Activated CD4-positive, alpha-beta memory T cell treated with anti-CD3 and anti-CD28 coated beads for 36 hours (primary cell): ENCODE measurements around the gene HIPK4. TPM values are rescaled to one million over a fixed set of nuclear protein-coding genes. Genes with fewer than 3 reads are reported as not detected.

Experiments used
- CTCF ChIA-PET: fragments of 350-600 bp; sonication (Branson Sonifier 250); formaldehyde crosslinking; loops from one replicate; lab custom pipeline; 2021; ENCODE audit warnings: antibody characterized with exemption, inconsistent platforms; lab: Charles Lee
- POLR2A ChIA-PET: fragments of 350-600 bp; sonication (Branson Sonifier 250); formaldehyde crosslinking; loops from one replicate; lab custom pipeline; 2021; ENCODE audit warnings: antibody characterized with exemption; lab: Charles Lee
- DNase-seq: peaks from one replicate; pipeline ENCODE4 v3.0.0-alpha.2; 2020
- H3K27ac Mint-ChIP-seq: one replicate; pipeline ENCODE4 v1.8.0; 2021; ENCODE audit warnings: mixed read lengths
- H3K27me3 Mint-ChIP-seq: one replicate; pipeline ENCODE4 v1.8.0; 2021; ENCODE audit warnings: mixed read lengths
- H3K36me3 Mint-ChIP-seq: one replicate; pipeline ENCODE4 v1.8.0; 2021; ENCODE audit warnings: mixed read lengths
- H3K4me1 Mint-ChIP-seq: one replicate; pipeline ENCODE4 v1.8.0; 2021; ENCODE audit warnings: low read depth, mixed read lengths
- H3K4me3 Mint-ChIP-seq: one replicate; pipeline ENCODE4 v1.8.0; 2021; ENCODE audit warnings: mild to moderate bottlenecking, mixed read lengths
- H3K9me3 Mint-ChIP-seq: one replicate; pipeline ENCODE4 v1.8.0; 2021; ENCODE audit warnings: mixed read lengths
- intact Hi-C: fragments of 100-400 bp; cut with micrococcal nuclease; formaldehyde crosslinking; loops from one replicate; pipeline ENCODE4 v1.15.1; 2023
- total RNA-seq, 2 experiments: library from RNA; stranded (reverse); gene quantifications; one replicate each; pipeline ENCODE4 v1.2.3, GENCODE V29; 2021

Gene HIPK4
- total RNA-seq, 2 experiments from 2014 or later, result not detected

GRCh38 chr19:40422748-40423566 is 33.0 kb upstream of the HIPK4 start:
- Mint-ChIP-seq H3K27ac (peak overlapping the region; percentile 93), H3K4me1 (peaks cover 19% of the 10 kb centered on the region), H3K4me3 (peak overlapping the region; percentile 77), H3K36me3 (peaks cover 11% of the 10 kb centered on the region), H3K9me3 (no peaks in the 10 kb centered on the region), H3K27me3 (no peaks in the 10 kb centered on the region)
- ChIA-PET POLR2A (interaction anchor here (2.1 kb wide), 1 partner anchor 20 kb away, joined by 10 read pairs; the partner anchor contains the start of gene SERTAD3), CTCF (interaction anchor here (0.7 to 1.6 kb wide), 4 partner anchors 21 to 452 kb away, joined by 3 to 6 read pairs (median 3); partner anchors contain the start of genes BLVRB, PSMC4 and SERTAD3)
- intact Hi-C loops, result no loop called here
- DNase-seq, result no peak

DNA sequence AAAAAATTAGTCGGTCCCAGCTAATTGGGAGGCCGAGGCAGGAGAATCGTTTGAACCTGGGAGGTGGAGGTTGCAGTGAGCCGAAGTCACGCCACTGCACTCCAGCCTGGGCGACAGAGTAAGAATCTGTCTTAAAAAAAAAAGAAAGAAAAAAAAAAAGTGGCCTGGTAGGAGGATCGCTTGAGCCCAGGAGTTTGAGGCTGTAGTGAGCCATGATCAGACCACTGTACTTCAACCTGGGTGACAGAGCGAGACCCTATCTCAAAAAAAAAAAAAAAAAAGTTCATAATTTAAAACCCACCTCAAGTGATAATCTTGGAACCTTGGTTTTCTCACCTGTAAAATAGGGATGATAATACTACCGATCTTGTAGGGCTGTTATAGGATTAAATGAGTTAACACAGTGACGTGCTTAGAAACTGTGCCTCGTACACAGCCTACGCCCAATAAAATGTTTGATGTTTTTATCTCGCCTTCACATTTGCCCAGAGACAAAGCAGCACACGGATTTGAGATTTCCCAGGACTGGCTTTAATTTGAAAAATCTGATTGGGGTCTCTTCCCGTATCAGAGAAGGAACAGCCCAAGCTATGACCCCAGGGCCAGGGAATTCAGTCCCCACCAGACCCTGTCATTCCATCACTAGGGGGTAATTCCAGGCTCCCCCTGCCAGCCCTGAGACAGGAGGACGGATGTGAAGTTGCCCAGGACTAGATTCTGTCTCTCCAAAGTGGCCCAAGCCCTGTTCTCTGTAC is 32.2 kb upstream of the HIPK4 start:
- no peaks in the 10 kb centered on the region for H3K27me3 Mint-ChIP-seq
- peaks cover 11% of the 10 kb centered on the region for H3K36me3 Mint-ChIP-seq
- CTCF ChIA-PET, result interaction anchor here (0.5 to 2.0 kb wide), 5 partner anchors 19 to 201 kb away, joined by 3 to 28 read pairs (median 4); partner anchors contain the start of gene BLVRB
- H3K9me3 Mint-ChIP-seq, result no peaks in the 10 kb centered on the region
- peak overlapping the region; percentile 93 for H3K27ac Mint-ChIP-seq
- no peak for DNase-seq
- intact Hi-C loops, result loop anchor here (1.0 kb wide), 1 partner anchor 21 kb away; no protein-coding TSS in a partner anchor
- POLR2A ChIA-PET, result no interaction called here
- peak overlapping the region; percentile 77 for H3K4me3 Mint-ChIP-seq
- peaks cover 20% of the 10 kb centered on the region for H3K4me1 Mint-ChIP-seq

DNA sequence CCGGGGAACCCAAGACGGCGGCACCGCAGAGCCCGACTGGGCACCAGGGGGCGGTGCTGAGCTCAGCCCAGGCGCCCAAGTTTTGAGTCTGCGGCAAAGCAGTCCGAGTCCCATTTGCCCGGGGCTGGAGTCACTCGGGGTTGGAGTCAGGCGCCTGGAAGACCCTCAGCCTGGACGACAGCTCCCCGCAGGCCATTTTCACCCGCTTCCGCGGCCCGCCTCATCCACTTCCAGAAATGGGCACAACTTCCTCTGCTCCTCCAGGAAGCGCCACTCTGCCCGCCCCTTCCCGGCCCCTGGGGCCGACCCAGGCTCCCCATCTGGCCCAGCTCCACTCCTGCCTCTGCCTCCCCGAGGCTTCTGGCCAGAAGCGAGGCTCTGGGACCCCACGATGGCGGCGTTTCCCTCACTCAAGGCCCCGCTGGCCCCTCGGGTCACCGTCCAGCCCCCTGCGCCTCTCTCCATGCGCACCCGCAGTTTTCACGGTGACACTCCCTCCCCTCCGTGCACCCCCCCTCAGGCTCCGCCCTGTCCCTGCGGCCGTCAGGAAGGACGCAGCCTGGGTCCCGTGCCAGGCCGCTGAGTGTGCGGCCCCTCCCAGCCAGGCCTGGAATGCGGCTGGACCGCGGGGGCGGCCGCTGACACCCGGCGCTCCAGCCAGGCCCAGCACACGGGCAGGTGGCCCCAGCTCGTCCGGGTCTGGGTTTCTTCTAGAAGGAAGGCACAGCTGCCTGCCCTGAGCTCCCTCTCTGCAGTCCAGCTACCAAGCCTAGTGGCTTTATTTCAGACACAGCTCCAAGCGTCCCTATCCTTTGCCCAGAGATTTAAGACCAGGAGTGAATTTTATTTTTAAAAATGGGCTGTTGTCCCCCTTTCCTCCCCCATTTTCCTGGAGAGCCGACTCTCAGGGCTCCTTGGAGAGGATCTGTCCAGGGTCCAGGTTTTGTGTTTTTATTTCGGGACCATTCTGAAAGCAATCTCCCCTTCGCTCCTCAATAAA is 31.1 kb upstream of the HIPK4 start:
- ChIA-PET POLR2A (interaction anchor here (0.7 to 1.4 kb wide), 8 partner anchors 9 to 73 kb away, joined by 3 to 5 read pairs (median 4); partner anchors contain the start of genes BLVRB, C19orf47, PLD3 and SPTBN4), CTCF (interaction anchor here (0.7 to 2.1 kb wide), 28 partner anchors 8 to 213 kb away, joined by 3 to 28 read pairs (median 5); partner anchors contain the start of genes AKT2, BLVRB, C19orf47 and PLD3)
- Mint-ChIP-seq H3K27me3 (no peaks in the 10 kb centered on the region), H3K27ac (peak overlapping the region; percentile 93), H3K36me3 (peaks cover 11% of the 10 kb centered on the region), H3K4me1 (peaks cover 21% of the 10 kb centered on the region), H3K9me3 (no peaks in the 10 kb centered on the region), H3K4me3 (peak overlapping the region; percentile 77)
- intact Hi-C loops, result loop anchor here (1.0 kb wide), 1 partner anchor 22 kb away; no protein-coding TSS in a partner anchor
- DNase-seq, result peak; percentile 84

GRCh38 chr19:40420451-40420765 is 30.4 kb upstream of the HIPK4 start:
- no peak for DNase-seq
- POLR2A ChIA-PET, result interaction anchor here (0.7 to 1.4 kb wide), 8 partner anchors 9 to 72 kb away, joined by 3 to 5 read pairs (median 4); partner anchors contain the start of genes BLVRB, C19orf47, PLD3 and SPTBN4

DNA sequence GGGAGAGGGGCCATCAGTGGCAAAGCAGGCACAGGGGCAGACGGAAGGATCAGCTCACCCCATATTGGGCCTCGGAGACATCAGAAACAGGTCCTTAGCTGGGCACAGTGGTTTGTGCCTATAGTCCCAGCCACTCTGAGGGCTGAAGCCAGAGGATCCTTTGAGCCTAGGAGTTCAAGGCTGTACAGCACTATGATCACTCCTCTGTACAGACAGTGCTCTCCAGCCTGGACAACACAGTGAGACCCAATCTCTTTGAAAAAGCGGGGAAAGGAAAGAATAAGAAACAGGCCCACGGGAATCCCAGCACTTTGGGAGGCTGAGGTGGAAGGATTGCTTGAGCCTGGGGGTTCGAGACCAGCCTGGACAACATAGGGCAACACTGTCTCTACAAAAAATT is 29.8 kb upstream of the HIPK4 start:
- intact Hi-C loops, result no loop called here
- Mint-ChIP-seq H3K4me3 (peak overlapping the region; percentile 55), H3K27ac (no peak overlapping the region), H3K36me3 (peaks cover 8% of the 10 kb centered on the region), H3K9me3 (no peaks in the 10 kb centered on the region), H3K27me3 (no peaks in the 10 kb centered on the region), H3K4me1 (peaks cover 21% of the 10 kb centered on the region)
- DNase-seq, result no peak
- POLR2A ChIA-PET, result interaction anchor here (0.6 to 1.4 kb wide), 3 partner anchors 17 to 43 kb away, joined by 3 to 5 read pairs (median 4); no protein-coding TSS in a partner anchor
- CTCF ChIA-PET, result interaction anchor here (0.7 to 2.1 kb wide), 15 partner anchors 8 to 215 kb away, joined by 3 to 28 read pairs (median 8); partner anchors contain the start of genes BLVRB, C19orf47, PLD3 and SERTAD3

More at GRCh38 chr19:40420451-40420765, 30.4 kb upstream of the HIPK4 start:
- peaks cover 21% of the 10 kb centered on the region for H3K4me1 Mint-ChIP-seq
- peak overlapping the region; percentile 93 for H3K27ac Mint-ChIP-seq
- CTCF ChIA-PET, result interaction anchor here (0.7 to 2.1 kb wide), 28 partner anchors 9 to 214 kb away, joined by 3 to 28 read pairs (median 5); partner anchors contain the start of genes AKT2, BLVRB, C19orf47 and PLD3
- no peaks in the 10 kb centered on the region for H3K9me3 Mint-ChIP-seq
- intact Hi-C loops, result no loop called here
- H3K27me3 Mint-ChIP-seq, result no peaks in the 10 kb centered on the region
- peaks cover 8% of the 10 kb centered on the region for H3K36me3 Mint-ChIP-seq
- H3K4me3 Mint-ChIP-seq, result peak overlapping the region; percentile 77

- H3K27me3 Mint-ChIP-seq, result no peaks in the 10 kb centered on the region
- CTCF ChIA-PET, result no interaction called here
- H3K4me3 Mint-ChIP-seq, result no peak overlapping the region
Measured at GRCh38 chr19:40419066-40419612, 29.2 kb upstream of the HIPK4 start.

GRCh38 chr19:40418040-40418439 is 28.1 kb upstream of the HIPK4 start:
- Mint-ChIP-seq H3K36me3 (peaks cover 5% of the 10 kb centered on the region), H3K4me3 (no peak overlapping the region), H3K27me3 (peaks cover 3% of the 10 kb centered on the region), H3K27ac (no peak overlapping the region), H3K9me3 (no peaks in the 10 kb centered on the region), H3K4me1 (peaks cover 18% of the 10 kb centered on the region)
- CTCF ChIA-PET, result no interaction called here
- POLR2A ChIA-PET, result no interaction called here
- intact Hi-C loops, result no loop called here
- DNase-seq, result no peak

More at GRCh38 chr19:40419066-40419612, 29.2 kb upstream of the HIPK4 start:
- H3K4me1 Mint-ChIP-seq, result peaks cover 20% of the 10 kb centered on the region
- no peak for DNase-seq
- H3K9me3 Mint-ChIP-seq, result no peaks in the 10 kb centered on the region
- H3K27ac Mint-ChIP-seq, result no peak overlapping the region
- POLR2A ChIA-PET, result interaction anchor here (0.6 kb wide), 1 partner anchor 24 kb away, joined by 3 read pairs; no protein-coding TSS in a partner anchor
- intact Hi-C loops, result no loop called here
- peaks cover 5% of the 10 kb centered on the region for H3K36me3 Mint-ChIP-seq

DNA sequence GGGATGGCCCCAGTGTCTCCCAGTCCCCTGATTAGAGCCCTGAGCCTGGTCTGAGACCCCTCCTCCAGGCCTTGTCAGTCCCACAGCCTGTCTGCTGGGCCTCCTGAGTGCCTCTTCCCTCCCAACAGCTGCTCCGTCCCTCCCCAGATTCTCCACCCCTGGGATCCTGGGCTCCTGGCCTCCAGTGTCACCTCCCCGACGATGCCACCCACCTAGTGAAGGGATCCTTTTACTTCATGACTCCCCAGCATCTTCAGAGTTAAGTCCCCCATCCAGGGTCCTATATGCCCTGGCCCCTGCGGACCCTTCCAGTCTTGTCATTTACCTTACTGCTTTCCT is 27.6 kb upstream of the HIPK4 start:
- POLR2A ChIA-PET, result no interaction called here
- H3K4me3 Mint-ChIP-seq, result no peak overlapping the region
- CTCF ChIA-PET, result interaction anchor here (0.6 to 1.3 kb wide), 2 partner anchors 82 to 217 kb away, joined by 3 read pairs; no protein-coding TSS in a partner anchor
- H3K27me3 Mint-ChIP-seq, result peaks cover 3% of the 10 kb centered on the region
- peaks cover 17% of the 10 kb centered on the region for H3K4me1 Mint-ChIP-seq
- DNase-seq, result no peak
- H3K36me3 Mint-ChIP-seq, result peaks cover 5% of the 10 kb centered on the region
- H3K9me3 Mint-ChIP-seq, result no peaks in the 10 kb centered on the region
- intact Hi-C loops, result no loop called here
- H3K27ac Mint-ChIP-seq, result no peak overlapping the region

- CTCF ChIA-PET, result interaction anchor here (0.6 to 1.3 kb wide), 2 partner anchors 82 to 218 kb away, joined by 3 read pairs; no protein-coding TSS in a partner anchor
- POLR2A ChIA-PET, result no interaction called here
- DNase-seq, result peak; percentile 40
- peaks cover 11% of the 10 kb centered on the region for H3K4me1 Mint-ChIP-seq
- H3K27ac Mint-ChIP-seq, result peak overlapping the region; percentile 44
- H3K4me3 Mint-ChIP-seq, result no peak overlapping the region
- H3K9me3 Mint-ChIP-seq, result no peaks in the 10 kb centered on the region
- H3K36me3 Mint-ChIP-seq, result no peaks in the 10 kb centered on the region
- intact Hi-C loops, result no loop called here
- peaks cover 3% of the 10 kb centered on the region for H3K27me3 Mint-ChIP-seq
Measured at GRCh38 chr19:40416918-40417642, 27.1 kb upstream of the HIPK4 start.

DNA sequence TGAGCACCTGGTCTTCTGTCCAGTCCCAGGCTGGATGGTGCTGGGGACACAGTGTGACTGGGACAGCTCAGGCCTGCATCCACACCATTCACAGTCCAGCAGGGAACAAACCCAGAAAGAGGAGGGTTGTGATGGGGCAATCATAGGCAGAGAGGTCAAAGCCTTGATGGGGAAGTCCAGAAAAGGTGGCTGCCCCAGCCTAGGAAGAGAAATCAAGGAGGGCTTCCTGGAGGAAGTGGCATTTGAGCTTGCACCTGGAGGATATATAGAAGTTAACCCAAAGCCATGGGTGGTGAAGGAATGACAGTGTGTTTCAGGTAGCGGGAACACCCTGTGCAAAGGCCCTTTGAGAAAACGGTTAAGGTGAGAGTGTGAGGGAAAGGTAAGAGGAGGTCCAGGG is 25.8 kb upstream of the HIPK4 start:
- POLR2A ChIA-PET, result no interaction called here
- Mint-ChIP-seq H3K36me3 (no peaks in the 10 kb centered on the region), H3K4me1 (peaks cover 8% of the 10 kb centered on the region), H3K27me3 (peaks cover 3% of the 10 kb centered on the region), H3K27ac (no peak overlapping the region), H3K4me3 (no peak overlapping the region), H3K9me3 (no peaks in the 10 kb centered on the region)
- DNase-seq, result no peak
- CTCF ChIA-PET, result interaction anchor here (0.6 kb wide), 1 partner anchor 41 kb away, joined by 3 read pairs; no protein-coding TSS in a partner anchor
- intact Hi-C loops, result no loop called here
